Right lobe of liver (tissue), 6 donors: ENCODE measurements around the gene MAP7. TPM values are rescaled to one million over a fixed set of nuclear protein-coding genes. Genes with fewer than 3 reads are reported as not detected.

Source experiments
- ATAC-seq, 4 donors: fragments of 200-7000 bp; cut with Tn5 transposase; one replicate each; pipeline ENCODE4 v1.9.1; 2020; ENCODE audit warnings: mild to moderate bottlenecking in 4 of 4, moderate library complexity in 4 of 4
- DNase-seq, 3 donors: peaks; one replicate each; pipeline ENCODE4 v3.0.0-alpha.2; 2020
- H3K27ac ChIP-seq, 3 donors: fragments of 200-600 bp; one replicate each; pipeline ENCODE4 v1.8.0; 2022
- H3K27me3 ChIP-seq, 2 donors: fragments of 200-600 bp; one replicate each; pipeline ENCODE4 v1.8.0; 2022
- H3K36me3 ChIP-seq, 4 donors: fragments of 200-600 bp; sonication (generic) in 1 of 4; one replicate each; pipeline versions ENCODE4 v1.5.1 to v1.8.0; 2017 to 2022; ENCODE audit warnings: control low read depth in 1 of 4
- H3K4me1 ChIP-seq, 4 donors: fragments of 200-600 bp; sonication (generic) in 1 of 4; one replicate each; pipeline versions ENCODE4 v1.5.1 to v1.8.0; 2017 to 2022; ENCODE audit warnings: control low read depth in 1 of 4
- H3K4me3 ChIP-seq, 3 donors: fragments of 200-600 bp; one replicate each; pipeline ENCODE4 v1.8.0; 2022
- H3K9me3 ChIP-seq, 4 donors: fragments of 200-600 bp; sonication (generic) in 1 of 4; one replicate each; pipeline versions ENCODE4 v1.5.1 to v1.8.0; 2017 to 2022; ENCODE audit warnings: control low read depth in 1 of 4
- CTCF ChIP-seq, 4 donors: fragments of 200-600 bp in 3 of 4; fragments of 450-650 bp in 1 of 4; IDR thresholded peaks; one replicate each; pipeline versions ENCODE4 v1.5.1 to v1.8.0; 2016 to 2022; ENCODE audit warnings: antibody characterized with exemption in 4 of 4, mild to moderate bottlenecking in 2 of 4
- POLR2A ChIP-seq: fragments of 450-650 bp; IDR thresholded peaks from one replicate; pipeline ENCODE4 v1.6.1; 2017; ENCODE audit warnings: antibody characterized with exemption, mild to moderate bottlenecking
- WGBS: methylation state at CpG from one replicate; pipeline ENCODE4 v1.1.6; 2018; ENCODE audit warnings: low coverage, low lambda C conversion rate; ENCODE audit not compliant: insufficient coverage; ENCODE audit errors: missing lambda C conversion rate; 5-methylcytosine and 5-hydroxymethylcytosine counted together
- intact Hi-C, 2 donors: fragments of 100-400 bp; cut with DNase I; formaldehyde crosslinking; loops; one replicate each; pipeline versions ENCODE4 v1.11.2 to v1.14.1; 2022
- total RNA-seq, 6 experiments: library from RNA; depleted of rRNA in 2 of 6; stranded (reverse); fragments of >200 nt in 2 of 6; fragmentation: NEBNext Ultra II Directional in 3 of 6; extraction: Animal tissue kit (Norgen Biotek cat#: 25700) in 3 of 6; gene quantifications; one replicate each; pipeline versions ENCODE4 v1.1.0 to v1.2.4, GENCODE V29; 2016 to 2023
- donor health status: DM: no; HTN: yes; CAD: no.
- donor health status: DM: no; HTN: no; CAD: no.
- donor health status: DM: no; HTN: no; CAD: no.
- donor health status: DM: no; HTN: yes; CAD: no.
- donor health status: DM: no; HTN: yes; CAD: no.

MAP7 gene
- total RNA-seq, 6 experiments from 2014 or later = 14.8 to 20.9 (median 17.9) TPM

- H3K36me3 ChIP-seq = no peaks in the 10 kb centered on the region
- no peaks in the 10 kb centered on the region for H3K27me3 ChIP-seq
- no peaks in the 10 kb centered on the region for H3K4me1 ChIP-seq
- no peaks in the 10 kb centered on the region for H3K9me3 ChIP-seq
- H3K4me3 ChIP-seq = no peak overlapping the region
- no peak for TF ChIP-seq CTCF (IDR thresholded peaks at IDR 0.05)
- TF ChIP-seq POLR2A = no peak
- intact Hi-C loops = no loop called here
- no peak for ATAC-seq
- no peak for DNase-seq
- H3K27ac ChIP-seq = no peak overlapping the region
- WGBS = 76% methylated on average over 10 of the region's 10 CpGs
Observed at GRCh38 chr6:136323431-136324112, 226.7 kb downstream of the MAP7 start.

GRCh38 chr6:136319732-136320131 is 230.5 kb downstream of the MAP7 start:
- Histone ChIP-seq H3K9me3 (no peaks in the 10 kb centered on the region), H3K4me1 (no peaks in the 10 kb centered on the region), H3K36me3 (no peaks in the 10 kb centered on the region), H3K4me3 (no peak overlapping the region), H3K27ac (no peak overlapping the region), H3K27me3 (no peaks in the 10 kb centered on the region)
- TF ChIP-seq POLR2A (no peak), CTCF (IDR thresholded peaks at IDR 0.05) (no peak)
- intact Hi-C loops = no loop called here
- DNase-seq (no peak), ATAC-seq (no peak)

GRCh38 chr6:136318676-136319075 is 231.5 kb downstream of the MAP7 start:
- no peaks in the 10 kb centered on the region for H3K27me3 ChIP-seq
- no peak for ATAC-seq
- intact Hi-C loops = no loop called here
- 58% methylated on average over 4 of the region's 4 CpGs for WGBS
- H3K27ac ChIP-seq = no peak overlapping the region
- H3K4me3 ChIP-seq = no peak overlapping the region
- TF ChIP-seq POLR2A (no peak), CTCF (IDR thresholded peaks at IDR 0.05) (no peak)
- DNase-seq = no peak
- H3K9me3 ChIP-seq = no peaks in the 10 kb centered on the region
- H3K36me3 ChIP-seq = no peaks in the 10 kb centered on the region
- H3K4me1 ChIP-seq = no peaks in the 10 kb centered on the region

GRCh38 chr6:136317971-136318370 is 232.3 kb downstream of the MAP7 start:
- WGBS = 51% methylated on average over 6 of the region's 6 CpGs
- no peak overlapping the region for H3K27ac ChIP-seq
- H3K9me3 ChIP-seq = no peaks in the 10 kb centered on the region
- no peak for ATAC-seq
- H3K4me1 ChIP-seq = no peaks in the 10 kb centered on the region
- H3K36me3 ChIP-seq = no peaks in the 10 kb centered on the region
- no peak for DNase-seq
- intact Hi-C loops = no loop called here
- H3K4me3 ChIP-seq = no peak overlapping the region
- no peaks in the 10 kb centered on the region for H3K27me3 ChIP-seq
- no peak for TF ChIP-seq CTCF (IDR thresholded peaks at IDR 0.05)
- no peak for TF ChIP-seq POLR2A
